Fibroblast of lung (primary cell): ENCODE measurements around the gene RUBCNL.

Experiments used
- EZH2 ChIP-seq: IDR thresholded peaks from 2 replicates; pipeline ENCODE4 v1.5.1; 2012; ENCODE audit warnings: low read length, control low read depth, mild to moderate bottlenecking; ENCODE audit errors: missing control alignments
- TF ChIP-seq, protein P1 (sequence below), 2 donors: IDR thresholded peaks in 1 of 2; conservative IDR thresholded peaks in 1 of 2; 1 replicate in 1 of 2; 2 replicates in 1 of 2; pipeline ENCODE4 v1.5.1; 2011 to 2012; ENCODE audit warnings: low read length in 2 of 2, control low read depth in 1 of 2, inconsistent platforms in 1 of 2, low read depth in 1 of 2, mild to moderate bottlenecking in 1 of 2

DNA sequence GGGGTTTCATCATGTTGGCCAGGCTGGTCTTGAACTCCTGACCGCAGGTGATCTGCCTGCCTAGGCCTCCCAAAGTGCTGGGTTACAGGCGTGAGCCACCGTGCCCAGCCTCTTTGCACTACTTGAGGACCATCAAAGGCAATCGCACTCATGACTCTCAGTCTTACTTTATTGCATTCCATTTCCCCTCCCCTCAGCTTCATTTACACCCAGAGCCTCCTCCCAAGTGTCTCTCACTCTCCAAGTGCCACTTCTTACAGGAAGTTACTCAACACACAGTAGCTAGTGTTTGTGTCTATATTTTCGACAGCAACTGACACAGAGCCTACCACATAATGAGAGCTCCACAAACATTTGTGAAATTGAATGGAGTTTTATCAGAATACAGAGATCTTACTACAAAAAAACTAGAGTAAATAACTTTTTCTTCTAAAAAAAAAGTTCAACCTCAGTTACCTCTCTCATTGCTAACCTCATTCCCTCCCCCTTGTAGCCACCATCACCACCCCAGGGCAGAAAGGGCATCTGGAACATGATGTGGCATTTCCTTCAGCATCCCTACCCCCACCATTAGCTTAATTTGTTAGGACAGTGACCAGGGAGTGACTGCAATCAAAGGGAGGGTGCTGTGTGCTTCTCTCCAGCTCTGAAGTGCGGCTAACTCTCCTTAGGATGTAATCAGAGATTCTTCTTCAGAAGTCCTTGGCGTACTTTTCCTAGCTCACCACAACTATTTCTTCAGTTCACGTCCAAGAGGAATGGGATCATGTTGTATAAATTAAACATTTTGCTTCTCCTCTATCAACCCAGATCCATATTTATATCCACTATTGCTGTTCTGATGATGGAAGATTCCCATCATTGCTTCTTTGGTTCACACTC lies 17.0 kb upstream of the RUBCNL start:
- TF ChIP-seq, protein P1, sequence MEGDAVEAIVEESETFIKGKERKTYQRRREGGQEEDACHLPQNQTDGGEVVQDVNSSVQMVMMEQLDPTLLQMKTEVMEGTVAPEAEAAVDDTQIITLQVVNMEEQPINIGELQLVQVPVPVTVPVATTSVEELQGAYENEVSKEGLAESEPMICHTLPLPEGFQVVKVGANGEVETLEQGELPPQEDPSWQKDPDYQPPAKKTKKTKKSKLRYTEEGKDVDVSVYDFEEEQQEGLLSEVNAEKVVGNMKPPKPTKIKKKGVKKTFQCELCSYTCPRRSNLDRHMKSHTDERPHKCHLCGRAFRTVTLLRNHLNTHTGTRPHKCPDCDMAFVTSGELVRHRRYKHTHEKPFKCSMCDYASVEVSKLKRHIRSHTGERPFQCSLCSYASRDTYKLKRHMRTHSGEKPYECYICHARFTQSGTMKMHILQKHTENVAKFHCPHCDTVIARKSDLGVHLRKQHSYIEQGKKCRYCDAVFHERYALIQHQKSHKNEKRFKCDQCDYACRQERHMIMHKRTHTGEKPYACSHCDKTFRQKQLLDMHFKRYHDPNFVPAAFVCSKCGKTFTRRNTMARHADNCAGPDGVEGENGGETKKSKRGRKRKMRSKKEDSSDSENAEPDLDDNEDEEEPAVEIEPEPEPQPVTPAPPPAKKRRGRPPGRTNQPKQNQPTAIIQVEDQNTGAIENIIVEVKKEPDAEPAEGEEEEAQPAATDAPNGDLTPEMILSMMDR (conservative IDR thresholded peaks at IDR 0.05 in 1 of 2, IDR thresholded peaks at IDR 0.05 in 1 of 2; ENCODE audit: low read depth in 1 of 2, low read length in 2 of 2), result no peak
- TF ChIP-seq EZH2, result no peak
